Left kidney (tissue), 2 donors: ENCODE measurements around the gene ACSM2B. TPM values are rescaled to one million over a fixed set of nuclear protein-coding genes. Genes with fewer than 3 reads are reported as not detected.
"Not testable (repeated sequence)": the region's sequence is repeated elsewhere in the genome, so short reads cannot be mapped to it uniquely, and the experiment has no call there.

Source experiments
- DNase-seq: peaks from one replicate; pipeline ENCODE4 v3.0.0-alpha.2; 2013
- polyA plus RNA-seq: library from polyadenylated mRNA; unstranded; fragments of 120-200 nt; gene quantifications from one replicate; pipeline ENCODE4 v1.2.1, GENCODE V29; 2013; ENCODE audit not compliant: insufficient read length

Gene ACSM2B
- polyA plus RNA-seq, 1 donor: 75.9 TPM

DNA sequence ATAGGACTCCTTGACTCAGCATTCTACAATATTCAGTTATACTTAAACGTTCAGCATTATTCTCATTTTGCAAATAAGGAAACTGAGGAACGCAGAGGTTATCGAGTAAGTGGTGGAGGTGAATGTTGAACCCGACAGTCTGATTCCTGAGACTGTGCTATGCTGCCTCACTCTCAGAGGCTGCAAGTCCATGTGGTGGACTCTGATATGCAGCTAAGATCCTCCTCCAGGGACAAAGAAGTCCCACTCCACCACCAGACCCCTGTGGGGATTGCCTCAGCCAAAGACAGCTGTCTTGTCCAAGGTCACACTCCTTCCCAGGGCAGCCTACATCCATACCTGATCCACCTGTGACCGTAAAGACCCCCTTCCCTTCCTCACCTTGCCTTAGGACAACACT is 37.5 kb downstream of the ACSM2B start:
- DNase-seq: no peak

DNA sequence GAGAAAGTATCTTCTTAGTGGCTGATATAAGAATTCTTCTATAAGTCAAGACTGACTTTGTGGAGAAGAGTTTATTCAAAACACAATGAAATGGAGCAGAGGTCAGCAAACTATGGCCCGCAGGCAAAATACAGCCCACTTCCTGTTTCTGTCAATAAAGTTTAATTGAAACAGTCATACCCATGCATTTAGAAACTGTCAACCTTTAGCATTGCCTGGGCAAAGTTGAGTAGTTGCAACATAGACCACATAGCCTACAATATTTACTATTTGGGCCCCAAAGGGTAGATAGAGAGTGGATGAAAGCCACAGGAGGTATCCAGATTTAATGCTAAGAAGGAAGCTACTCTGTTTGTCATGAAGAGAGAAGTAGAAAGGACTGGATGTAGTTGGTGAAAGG is 38.0 kb downstream of the ACSM2B start:
- DNase-seq: no peak

DNA sequence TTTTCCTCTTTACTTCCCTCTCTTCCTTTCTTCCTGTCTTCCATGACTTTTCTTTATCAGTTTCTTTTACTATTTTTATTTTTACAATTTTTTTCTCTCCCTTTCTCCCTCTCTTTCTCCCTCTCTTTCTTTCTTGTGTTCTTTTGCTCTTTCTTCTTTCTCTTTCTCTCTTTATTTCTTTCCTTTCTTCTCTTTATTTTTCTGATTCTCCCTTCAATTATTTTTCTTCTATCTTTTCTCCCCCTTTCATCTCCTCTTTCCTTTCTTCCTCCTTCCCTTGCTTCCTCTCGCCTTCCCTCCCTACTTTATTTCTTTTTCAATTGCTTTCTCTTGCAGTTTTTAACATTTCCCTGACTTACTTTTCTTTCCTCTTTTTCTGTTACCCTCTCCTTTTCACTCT is 39.5 kb downstream of the ACSM2B start:
- not testable (repeated sequence) for DNase-seq

DNA sequence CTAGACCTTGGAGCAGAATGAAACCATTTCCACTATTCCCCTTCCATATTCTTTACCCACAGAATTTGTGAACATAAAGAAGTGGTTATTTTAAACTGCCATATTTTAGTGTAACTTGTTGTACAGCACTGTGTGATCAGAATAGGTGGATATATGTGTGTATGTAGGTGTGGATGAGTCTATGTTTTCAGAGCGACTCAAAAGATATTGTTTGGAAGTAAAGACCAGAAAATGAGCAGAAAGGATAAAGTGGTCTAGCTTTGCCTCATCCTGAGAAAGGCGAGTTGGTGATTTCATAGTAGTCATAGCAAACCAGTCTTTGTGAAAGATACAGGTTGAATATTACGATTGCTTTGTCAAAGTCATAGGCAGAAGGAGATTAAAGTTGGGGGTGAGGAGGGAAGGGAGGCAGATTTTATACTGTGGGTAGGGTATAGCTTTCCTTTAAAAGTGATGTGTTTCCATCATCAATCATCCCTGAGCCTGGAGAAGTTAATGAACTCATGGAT is 43.8 kb downstream of the ACSM2B start:
- DNase-seq: not testable (repeated sequence)

DNA sequence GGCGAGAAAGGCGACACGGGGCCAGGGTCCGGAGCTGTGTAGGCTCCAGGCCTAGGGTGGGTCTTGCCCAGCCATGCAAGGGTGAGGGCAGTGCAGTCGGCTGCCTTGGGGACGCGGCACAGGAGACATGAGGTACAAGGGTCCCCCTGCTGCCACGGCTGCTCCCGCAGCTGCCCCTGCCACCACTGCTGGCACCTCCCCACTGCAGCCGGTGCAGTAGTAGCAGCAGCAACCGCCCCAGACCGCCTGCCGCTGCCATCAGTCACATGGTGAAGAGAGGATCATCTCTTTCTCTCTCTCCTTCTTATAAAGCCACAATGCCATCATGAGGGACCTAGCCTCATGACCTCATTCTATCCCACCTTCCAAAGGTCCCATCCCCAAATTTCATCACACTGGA is 44.4 kb downstream of the ACSM2B start:
- DNase-seq: not testable (repeated sequence)

DNA sequence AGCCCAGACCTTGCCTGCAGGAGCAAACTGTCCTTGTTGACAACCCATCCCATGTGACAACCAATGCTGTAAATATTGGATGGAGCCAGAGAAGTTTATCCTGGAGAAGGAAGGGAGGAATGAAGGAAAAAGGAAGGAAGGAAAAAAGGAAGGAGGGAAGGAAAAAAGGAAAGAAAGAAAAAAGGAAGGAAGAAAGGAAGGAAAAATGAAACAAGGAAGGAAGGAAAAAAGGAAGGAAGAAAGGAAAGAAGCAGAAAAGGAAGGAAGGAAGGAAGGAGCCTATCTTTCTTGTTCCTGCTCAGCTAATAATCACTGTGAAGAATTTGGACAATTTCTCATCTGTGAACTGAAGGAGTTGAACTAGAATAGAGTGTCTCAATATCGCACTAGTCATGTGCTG is 56.1 kb downstream of the ACSM2B start:
- DNase-seq: no peak

DNA sequence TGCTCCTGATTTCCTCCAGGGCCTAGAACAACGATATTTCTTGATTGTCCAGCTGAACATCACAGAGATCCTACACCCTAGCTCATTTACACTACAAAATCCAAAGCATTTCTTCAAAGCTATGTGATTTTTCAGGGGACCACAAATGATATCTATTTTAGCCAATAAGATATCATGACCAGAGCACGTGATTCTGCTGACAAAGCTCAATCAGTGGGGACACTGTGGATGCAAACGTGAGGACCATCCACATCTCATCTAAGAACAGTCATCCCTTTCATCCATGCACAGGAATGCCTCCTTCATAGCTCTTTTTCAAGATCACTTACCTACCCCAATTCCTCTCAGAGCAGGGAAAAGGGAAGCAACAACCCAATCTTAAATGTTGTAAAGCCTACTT is 56.9 kb downstream of the ACSM2B start:
- DNase-seq: no peak

DNA sequence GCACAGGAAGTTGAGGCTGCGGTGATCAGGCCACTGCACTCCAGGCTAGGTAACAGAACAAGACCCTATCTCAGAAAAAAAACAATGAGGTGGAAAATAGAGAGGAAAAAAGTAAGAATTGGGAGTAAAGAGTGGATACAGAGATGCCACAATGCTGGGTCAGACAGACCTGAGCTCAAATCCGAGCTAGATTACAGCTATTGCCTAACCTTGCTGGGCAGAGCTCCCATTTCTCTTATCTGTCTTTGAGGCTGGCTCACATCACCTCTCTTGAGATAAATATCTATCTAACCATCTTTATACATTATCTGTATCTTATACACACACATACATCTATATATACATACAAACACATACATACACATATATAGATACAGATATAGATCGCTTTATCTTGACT is 59.0 kb downstream of the ACSM2B start:
- no peak for DNase-seq

DNA sequence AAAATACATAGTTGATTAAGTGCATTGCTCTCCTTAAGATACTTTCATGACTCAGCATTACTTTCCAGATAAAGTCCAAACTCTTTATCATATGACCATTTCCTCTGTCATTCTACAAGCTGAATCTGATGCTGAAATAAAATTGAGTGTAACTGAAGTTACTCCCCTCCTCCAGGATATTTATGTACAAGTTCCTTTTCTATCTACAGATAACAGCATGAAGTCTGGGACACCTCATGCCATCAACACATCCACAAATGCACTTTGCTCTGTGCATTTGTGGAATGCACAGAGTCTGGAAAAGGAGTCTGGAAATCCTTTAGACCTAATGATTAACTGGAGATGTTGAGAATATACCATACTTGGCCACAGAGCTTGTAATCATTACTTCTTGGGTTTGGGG is 60.5 kb downstream of the ACSM2B start:
- DNase-seq: no peak

DNA sequence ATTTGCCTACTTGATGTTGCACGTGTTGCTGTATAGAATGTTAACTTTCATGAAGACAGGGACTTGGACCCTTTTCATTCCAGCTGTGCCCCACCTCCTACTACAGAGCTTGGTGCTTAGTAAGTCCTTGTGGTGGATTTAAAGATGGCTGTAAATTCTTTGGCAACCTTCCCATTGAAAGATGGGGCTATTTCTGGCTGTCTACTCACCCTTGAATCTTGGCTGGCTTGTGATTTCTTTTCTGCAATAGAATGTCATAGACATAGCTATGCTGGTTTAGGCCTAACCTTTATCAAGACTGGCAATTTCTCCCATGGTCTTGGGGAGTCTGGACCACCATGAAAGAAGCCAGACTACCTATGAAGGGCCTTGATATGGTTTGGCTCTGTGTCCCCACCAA is 65.8 kb downstream of the ACSM2B start:
- DNase-seq: no peak

DNA sequence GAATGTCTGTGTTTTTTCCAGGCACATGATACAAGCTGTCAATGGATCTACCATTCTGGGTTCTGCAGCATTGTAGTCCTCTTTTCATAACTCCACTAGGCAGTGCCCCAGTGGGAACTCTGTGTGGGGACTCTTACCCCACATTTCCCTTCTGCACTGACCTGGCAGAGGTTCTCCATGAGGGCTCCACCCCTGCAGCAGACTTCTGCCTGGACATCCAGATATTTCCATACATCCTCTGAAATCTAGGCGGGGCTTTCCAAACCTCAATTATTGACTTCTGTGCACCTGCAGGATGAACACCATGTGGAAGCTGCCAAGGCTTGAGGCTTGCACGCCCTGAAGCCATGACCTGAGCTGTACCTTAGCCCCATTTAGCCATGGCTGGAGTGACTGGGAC is 68.9 kb downstream of the ACSM2B start:
- DNase-seq: no peak

DNA sequence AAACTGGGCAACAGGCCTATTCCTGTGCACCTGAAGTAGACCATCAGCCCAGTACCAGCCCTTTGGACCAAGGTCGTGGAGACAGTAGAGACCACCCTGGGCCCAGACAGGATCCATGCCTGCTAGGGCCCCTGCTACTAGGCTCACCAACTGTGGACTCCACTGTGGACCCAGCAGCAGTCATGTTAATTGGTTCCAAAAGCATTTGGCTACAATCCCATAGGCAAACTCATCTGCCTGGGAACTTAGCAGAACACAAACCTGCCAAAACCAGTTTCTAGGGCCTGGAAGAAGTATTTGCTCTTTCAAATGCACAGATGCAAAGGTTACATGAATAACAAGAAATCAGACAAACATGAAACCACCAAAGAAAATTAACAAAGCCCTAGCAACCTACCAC is 71.7 kb downstream of the ACSM2B start:
- DNase-seq: no peak

DNA sequence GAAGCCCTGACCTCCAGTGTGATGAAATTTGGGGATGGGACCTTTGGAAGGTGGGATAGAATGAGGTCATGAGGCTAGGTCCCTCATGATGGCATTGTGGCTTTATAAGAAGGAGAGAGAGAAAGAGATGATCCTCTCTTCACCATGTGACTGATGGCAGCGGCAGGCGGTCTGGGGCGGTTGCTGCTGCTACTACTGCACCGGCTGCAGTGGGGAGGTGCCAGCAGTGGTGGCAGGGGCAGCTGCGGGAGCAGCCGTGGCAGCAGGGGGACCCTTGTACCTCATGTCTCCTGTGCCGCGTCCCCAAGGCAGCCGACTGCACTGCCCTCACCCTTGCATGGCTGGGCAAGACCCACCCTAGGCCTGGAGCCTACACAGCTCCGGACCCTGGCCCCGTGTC is 84.7 kb downstream of the ACSM2B start:
- DNase-seq: not testable (repeated sequence)

DNA sequence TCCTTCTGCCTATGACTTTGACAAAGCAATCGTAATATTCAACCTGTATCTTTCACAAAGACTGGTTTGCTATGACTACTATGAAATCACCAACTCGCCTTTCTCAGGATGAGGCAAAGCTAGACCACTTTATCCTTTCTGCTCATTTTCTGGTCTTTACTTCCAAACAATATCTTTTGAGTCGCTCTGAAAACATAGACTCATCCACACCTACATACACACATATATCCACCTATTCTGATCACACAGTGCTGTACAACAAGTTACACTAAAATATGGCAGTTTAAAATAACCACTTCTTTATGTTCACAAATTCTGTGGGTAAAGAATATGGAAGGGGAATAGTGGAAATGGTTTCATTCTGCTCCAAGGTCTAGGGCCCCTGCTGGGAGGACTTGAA is 85.2 kb downstream of the ACSM2B start:
- DNase-seq: not testable (repeated sequence)

Other genes starting within 250 kb of the ACSM2B start
- 7.0 TPM for gene GP2, start 248.9 kb downstream of the ACSM2B start, polyA plus RNA-seq
- gene UMOD, start 223.7 kb downstream of the ACSM2B start, polyA plus RNA-seq: 163 TPM
- 0.33 TPM for gene PDILT, start 171.6 kb downstream of the ACSM2B start, polyA plus RNA-seq
- gene ACSM5, start 166.8 kb downstream of the ACSM2B start, polyA plus RNA-seq: 4.9 TPM
- gene ACSM2A, start 124.8 kb downstream of the ACSM2B start, polyA plus RNA-seq: 88.7 TPM
- 2.6 TPM for gene ACSM1, start 121.3 kb upstream of the ACSM2B start, polyA plus RNA-seq
- 84.8 TPM for gene THUMPD1, start 165.5 kb upstream of the ACSM2B start, polyA plus RNA-seq
- gene ACSM3, start 187.6 kb upstream of the ACSM2B start, polyA plus RNA-seq: 136 TPM
- gene ERI2, start 230.1 kb upstream of the ACSM2B start, polyA plus RNA-seq: 36.5 TPM
- 7.9 TPM for gene REXO5, start 230.2 kb upstream of the ACSM2B start, polyA plus RNA-seq